ENCODE results near the gene RAF1. TPM values are rescaled to one million over a fixed set of nuclear protein-coding genes. Genes with fewer than 3 reads are reported as not detected.

RAF1 gene
- total RNA-seq, 1 donor = 78.0 TPM

DNA sequence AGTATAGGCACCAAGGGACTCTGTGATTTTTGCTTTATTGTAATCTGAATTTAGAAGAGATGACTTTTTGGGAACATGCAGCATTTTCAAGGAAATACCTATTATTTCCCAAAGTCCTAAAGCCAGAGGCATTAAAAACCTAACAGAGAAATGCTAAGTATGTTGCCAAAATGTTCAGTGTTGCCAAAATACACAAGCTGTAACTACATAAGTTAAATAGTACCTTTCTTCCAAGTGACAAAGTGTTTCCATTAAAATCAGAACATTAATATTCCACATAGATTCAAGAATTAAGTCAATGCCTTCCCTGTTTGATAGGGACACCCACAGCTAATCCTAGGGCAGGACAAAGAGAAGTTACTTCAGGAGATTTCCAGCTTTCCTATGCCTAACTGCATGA is 65.0 kb downstream of the RAF1 start:
- TF ChIP-seq CTCF (IDR thresholded peaks at IDR 0.05; ENCODE audit: insufficient read depth, low read length) = no peak
- DNase-seq (ENCODE audit: low read depth) = peak; percentile 32
- no peak overlapping the region for H3K4me3 ChIP-seq (ENCODE audit: low read depth, low read length)

DNA sequence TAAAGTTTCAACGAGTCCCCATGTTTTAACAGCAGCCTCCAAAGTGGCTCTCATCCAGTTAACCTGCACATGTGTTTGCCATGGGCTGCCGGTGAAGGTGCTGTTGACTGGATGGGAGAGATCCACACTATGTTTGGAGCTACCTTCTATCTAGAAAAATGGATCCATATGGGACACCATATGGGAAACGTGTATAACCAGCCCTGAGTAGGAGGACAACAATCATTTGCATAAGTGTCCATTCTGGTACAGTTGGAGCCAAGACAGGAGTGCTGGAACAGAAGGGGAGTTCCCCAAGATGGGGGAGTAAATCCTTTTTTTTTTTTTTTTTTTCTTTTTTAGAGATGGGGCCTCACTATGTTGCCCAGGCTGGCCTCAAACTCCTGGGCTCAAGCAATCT is 70.4 kb downstream of the RAF1 start:
- TF ChIP-seq CTCF (IDR thresholded peaks at IDR 0.05; ENCODE audit: insufficient read depth, low read length) = no peak
- no peak overlapping the region for H3K4me3 ChIP-seq (ENCODE audit: low read depth, low read length)
- no peak for DNase-seq (ENCODE audit: low read depth)

DNA sequence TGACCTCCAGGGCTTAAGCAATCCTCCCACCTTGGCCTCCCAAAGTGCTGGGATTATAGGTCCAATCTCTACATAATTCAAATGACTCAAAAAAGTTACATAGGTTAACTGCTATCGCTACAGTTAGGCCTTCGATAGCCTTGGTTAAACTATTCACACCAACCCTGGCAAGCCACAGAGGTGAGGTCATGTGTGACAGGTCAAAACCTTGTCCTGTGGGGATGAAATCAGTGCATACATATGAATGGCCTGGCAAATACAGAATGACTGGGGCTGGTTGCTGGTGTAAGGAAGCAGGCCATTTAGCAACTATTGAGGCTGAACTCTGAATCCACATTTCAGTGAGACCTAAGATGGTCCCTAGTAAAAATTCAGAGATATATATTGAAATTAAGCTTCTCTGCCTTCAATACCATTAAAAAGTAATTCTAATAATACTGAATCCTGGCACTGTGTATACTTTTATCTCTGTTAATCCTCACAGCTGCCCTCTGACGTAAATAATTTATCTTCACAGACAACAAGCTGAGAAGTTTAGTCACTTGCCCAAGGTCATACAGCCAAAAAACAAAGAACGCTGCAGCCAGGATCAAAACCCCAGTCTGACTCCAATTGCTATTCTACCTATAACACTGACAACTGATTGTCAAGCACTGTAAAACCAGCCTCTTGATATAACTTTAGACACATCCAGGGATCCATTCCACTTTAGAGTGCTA is 71.8 kb downstream of the RAF1 start:
- no peak for TF ChIP-seq CTCF (IDR thresholded peaks at IDR 0.05; ENCODE audit: insufficient read depth, low read length)
- DNase-seq (ENCODE audit: low read depth) = no peak
- H3K4me3 ChIP-seq (ENCODE audit: low read depth, low read length) = no peak overlapping the region

DNA sequence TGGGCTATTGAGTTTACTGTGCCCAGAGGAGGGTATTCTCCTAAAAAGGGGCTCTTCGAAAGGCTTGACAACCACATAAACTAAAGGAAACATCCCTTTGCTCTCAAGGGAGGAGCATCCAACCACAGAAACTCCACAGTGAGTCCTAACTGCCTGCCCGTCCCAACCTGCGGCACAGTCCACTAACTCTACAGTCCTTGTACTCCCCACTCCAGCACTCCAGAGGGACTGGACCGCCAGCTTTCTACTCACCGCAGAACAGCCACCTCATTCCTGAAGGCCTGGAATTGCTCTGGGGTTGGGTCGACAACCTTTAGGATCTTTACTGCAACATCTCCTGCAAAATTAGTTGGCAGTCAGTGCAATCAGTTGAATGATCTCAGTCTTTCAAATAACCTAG is 72.5 kb downstream of the RAF1 start:
- no peak overlapping the region for H3K4me3 ChIP-seq (ENCODE audit: low read depth, low read length)
- no peak for DNase-seq (ENCODE audit: low read depth)
- no peak for TF ChIP-seq CTCF (IDR thresholded peaks at IDR 0.05; ENCODE audit: insufficient read depth, low read length)

DNA sequence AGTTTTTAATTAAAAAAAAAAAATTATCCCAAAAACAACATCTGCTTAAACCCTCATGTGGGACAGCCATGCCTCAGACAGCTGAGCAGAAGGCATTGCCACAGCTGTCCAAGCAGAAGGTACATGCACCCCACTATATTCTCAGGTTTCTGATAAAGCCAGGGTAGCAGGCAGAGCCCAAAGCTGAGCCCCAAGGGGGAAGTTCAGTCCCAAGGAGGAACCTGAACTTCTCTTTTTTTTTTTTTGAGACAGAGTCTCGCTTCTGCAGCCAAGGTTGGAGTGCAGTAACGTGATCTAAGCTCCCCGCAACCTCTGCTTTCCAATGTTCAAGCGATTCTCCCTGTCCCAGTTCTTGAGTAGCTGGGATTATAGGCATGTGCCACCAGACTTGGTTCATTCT is 73.8 kb downstream of the RAF1 start:
- no peak for DNase-seq (ENCODE audit: low read depth)
- H3K4me3 ChIP-seq (ENCODE audit: low read depth, low read length) = no peak overlapping the region
- TF ChIP-seq CTCF (IDR thresholded peaks at IDR 0.05; ENCODE audit: insufficient read depth, low read length) = no peak

GRCh38 chr3:12588039-12589009 is 75.6 kb downstream of the RAF1 start:
- no peak overlapping the region for H3K4me3 ChIP-seq (ENCODE audit: low read depth, low read length)
- DNase-seq (ENCODE audit: low read depth) = peak; percentile 28
- no peak for TF ChIP-seq CTCF (IDR thresholded peaks at IDR 0.05; ENCODE audit: insufficient read depth, low read length)

Data from fibroblast of the aortic adventitia (primary cell).